ENCODE measurements around the gene CTNNA3.

DNA sequence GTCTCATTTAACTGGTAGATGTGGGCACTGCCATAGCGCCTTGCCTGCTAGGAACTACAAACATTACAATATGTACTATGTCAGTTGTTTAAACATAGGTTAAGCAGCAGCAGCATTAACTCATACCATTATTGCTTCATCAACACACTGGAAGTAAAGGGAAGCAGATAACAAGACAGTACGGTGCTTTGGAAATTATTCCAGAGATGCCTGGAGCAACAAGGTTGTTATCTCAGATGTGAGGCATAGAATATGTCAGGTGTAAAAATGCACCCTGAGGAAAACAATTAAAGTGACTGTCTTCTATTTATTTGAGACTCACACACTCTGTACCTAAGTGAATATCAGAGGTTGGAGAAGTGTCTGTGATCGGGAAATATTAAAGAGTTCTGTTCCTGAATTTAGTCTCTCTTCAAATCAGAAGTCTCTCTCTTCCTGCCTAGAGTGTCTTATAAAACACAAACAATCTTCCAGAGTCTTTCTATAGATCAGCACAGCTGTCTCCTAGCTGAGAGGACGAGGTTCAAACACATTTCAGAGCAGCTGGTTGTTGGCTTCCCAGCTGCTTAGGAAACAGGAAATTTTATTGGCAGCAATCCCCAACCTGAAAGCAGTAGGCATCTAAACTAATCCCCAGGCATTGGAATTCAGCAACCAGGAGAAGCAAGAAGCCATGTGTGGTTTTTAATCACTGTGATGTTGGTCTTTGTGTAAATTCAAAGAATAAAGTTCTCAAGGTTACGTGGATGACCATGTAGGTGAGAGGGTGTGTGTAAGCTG lies 1764.5 kb downstream of the CTNNA3 start:
- no peak for TF ChIP-seq CTCF (conservative IDR thresholded peaks at IDR 0.05; ENCODE audit: low read length)
- TF ChIP-seq EZH2phosphoT487 (IDR thresholded peaks at IDR 0.05; ENCODE audit: borderline replicate concordance): no peak
